Pulmonary artery endothelial cell (primary cell): ENCODE data around the gene TNXB. TPM values are rescaled to one million over a fixed set of nuclear protein-coding genes. Genes with fewer than 3 reads are reported as not detected.
A peak's percentile ranks its signal among the peaks of the same experiment; 100 is the strongest.

Experiments used
- DNase-seq: peaks from one replicate; pipeline ENCODE4 v3.0.0-alpha.2; 2011; ENCODE audit warnings: low read depth, low spot score
- total RNA-seq: library from RNA; depleted of rRNA; stranded (reverse); fragments of >200 nt; gene quantifications from 2 replicates; pipeline ENCODE4 v1.2.3, GENCODE V29; 2014

TNXB gene, protein sequence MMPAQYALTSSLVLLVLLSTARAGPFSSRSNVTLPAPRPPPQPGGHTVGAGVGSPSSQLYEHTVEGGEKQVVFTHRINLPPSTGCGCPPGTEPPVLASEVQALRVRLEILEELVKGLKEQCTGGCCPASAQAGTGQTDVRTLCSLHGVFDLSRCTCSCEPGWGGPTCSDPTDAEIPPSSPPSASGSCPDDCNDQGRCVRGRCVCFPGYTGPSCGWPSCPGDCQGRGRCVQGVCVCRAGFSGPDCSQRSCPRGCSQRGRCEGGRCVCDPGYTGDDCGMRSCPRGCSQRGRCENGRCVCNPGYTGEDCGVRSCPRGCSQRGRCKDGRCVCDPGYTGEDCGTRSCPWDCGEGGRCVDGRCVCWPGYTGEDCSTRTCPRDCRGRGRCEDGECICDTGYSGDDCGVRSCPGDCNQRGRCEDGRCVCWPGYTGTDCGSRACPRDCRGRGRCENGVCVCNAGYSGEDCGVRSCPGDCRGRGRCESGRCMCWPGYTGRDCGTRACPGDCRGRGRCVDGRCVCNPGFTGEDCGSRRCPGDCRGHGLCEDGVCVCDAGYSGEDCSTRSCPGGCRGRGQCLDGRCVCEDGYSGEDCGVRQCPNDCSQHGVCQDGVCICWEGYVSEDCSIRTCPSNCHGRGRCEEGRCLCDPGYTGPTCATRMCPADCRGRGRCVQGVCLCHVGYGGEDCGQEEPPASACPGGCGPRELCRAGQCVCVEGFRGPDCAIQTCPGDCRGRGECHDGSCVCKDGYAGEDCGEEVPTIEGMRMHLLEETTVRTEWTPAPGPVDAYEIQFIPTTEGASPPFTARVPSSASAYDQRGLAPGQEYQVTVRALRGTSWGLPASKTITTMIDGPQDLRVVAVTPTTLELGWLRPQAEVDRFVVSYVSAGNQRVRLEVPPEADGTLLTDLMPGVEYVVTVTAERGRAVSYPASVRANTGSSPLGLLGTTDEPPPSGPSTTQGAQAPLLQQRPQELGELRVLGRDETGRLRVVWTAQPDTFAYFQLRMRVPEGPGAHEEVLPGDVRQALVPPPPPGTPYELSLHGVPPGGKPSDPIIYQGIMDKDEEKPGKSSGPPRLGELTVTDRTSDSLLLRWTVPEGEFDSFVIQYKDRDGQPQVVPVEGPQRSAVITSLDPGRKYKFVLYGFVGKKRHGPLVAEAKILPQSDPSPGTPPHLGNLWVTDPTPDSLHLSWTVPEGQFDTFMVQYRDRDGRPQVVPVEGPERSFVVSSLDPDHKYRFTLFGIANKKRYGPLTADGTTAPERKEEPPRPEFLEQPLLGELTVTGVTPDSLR (N-terminal part only)
- 0.21 and 0.73 TPM in 2 replicates for total RNA-seq

DNA sequence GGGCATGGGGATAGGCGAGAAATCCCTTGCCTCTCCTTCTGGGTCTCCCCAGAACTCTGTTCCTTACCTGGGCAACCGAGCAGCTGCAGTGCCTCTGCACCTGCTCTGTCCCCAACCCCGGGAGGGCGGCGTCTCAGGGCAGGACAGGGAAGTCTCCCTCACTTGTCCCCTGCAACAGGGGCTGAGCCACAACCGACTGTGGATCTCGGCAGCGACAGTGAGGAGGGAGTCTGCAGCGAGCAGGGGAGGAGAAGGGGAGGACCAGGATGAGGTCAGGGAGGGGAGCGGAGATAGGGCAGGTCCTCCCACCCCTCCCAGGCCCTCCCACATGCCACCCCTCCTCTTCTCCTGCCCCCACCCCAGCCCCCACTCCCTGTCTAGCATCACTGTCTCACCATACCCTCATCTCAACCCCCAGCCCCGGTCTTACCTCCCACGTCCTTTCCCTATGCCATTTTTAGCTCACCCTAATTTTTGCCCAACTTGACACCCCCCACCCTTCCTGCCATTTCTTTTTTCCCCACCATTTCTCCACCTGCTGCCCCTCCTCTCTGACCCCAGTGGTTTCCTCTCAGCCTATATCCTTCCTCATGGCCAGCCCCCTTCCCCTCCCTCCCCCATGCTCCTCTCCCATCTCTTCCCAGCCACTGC lies at the start of gene TNXB:
Gene TNXB (minus strand): TSS at position 225 of the 651 bp plus-strand sequence. CDS start 11,140 bp downstream, outside the sequence.
- no peak for DNase-seq

DNA sequence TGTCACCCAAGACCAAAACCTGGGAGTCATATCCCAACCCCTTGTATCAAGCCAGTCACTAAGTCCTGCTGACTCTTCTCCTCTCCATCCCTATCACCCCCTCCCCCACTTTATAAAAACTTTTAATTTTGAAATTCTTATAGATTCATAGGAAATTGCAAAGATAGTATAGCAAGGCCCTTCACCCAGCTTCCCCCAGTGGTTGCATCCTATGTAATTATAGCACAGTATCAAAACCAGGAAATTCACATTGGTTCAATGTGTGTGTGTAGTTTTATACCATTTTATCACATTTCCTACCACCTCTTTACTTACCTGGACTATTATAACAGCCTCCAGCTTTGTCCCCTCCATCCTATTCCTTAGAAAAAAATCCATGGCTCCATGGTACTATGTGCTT lies 48.9 kb upstream of the TNXB start:
- DNase-seq = no peak

DNA sequence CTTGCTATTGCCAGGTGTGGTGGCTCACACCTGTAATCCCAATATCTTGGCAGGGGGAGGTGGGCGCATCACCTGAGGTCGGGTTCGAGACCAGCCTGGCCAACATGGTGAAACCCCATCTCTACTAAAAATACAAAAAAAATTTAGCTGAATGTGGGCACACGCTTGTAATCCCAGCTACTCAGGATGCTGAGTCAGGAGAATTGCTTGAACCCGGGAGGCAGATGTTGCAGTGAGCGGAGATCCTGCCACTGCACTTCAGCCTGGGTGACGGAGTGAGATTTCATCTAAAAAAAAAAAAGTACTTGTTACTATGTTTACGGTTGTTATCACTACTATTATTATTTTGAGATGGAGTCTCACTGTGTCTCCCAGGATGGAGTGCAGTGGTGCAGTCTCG lies 47.8 kb upstream of the TNXB start:
- DNase-seq = no peak

DNA sequence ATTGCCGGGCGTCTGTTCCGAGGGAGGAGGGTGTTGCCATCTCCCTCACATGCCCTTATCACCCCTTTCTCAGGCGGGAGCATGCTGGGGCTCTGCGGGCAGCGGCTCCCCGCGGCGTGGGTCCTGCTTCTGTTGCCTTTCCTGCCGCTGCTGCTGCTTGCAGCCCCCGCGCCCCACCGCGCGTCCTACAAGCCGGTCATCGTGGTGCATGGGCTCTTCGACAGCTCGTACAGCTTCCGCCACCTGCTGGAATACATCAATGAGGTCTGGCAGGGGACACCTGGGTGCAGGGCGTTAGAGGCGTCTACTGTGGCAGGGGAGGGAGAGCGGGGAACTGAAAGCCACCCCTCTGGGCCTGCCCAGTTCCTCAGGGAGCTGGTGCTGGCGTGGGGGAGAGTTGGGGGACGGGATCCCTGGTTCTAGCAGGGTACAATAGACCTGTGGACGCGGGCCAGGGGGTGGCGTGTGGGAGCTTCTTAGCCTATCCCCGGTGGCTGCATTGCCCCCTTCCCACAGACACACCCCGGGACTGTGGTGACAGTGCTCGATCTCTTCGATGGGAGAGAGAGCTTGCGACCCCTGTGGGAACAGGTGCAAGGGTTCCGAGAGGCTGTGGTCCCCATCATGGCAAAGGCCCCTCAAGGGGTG lies 45.5 kb upstream of the TNXB start:
- no peak for DNase-seq

DNA sequence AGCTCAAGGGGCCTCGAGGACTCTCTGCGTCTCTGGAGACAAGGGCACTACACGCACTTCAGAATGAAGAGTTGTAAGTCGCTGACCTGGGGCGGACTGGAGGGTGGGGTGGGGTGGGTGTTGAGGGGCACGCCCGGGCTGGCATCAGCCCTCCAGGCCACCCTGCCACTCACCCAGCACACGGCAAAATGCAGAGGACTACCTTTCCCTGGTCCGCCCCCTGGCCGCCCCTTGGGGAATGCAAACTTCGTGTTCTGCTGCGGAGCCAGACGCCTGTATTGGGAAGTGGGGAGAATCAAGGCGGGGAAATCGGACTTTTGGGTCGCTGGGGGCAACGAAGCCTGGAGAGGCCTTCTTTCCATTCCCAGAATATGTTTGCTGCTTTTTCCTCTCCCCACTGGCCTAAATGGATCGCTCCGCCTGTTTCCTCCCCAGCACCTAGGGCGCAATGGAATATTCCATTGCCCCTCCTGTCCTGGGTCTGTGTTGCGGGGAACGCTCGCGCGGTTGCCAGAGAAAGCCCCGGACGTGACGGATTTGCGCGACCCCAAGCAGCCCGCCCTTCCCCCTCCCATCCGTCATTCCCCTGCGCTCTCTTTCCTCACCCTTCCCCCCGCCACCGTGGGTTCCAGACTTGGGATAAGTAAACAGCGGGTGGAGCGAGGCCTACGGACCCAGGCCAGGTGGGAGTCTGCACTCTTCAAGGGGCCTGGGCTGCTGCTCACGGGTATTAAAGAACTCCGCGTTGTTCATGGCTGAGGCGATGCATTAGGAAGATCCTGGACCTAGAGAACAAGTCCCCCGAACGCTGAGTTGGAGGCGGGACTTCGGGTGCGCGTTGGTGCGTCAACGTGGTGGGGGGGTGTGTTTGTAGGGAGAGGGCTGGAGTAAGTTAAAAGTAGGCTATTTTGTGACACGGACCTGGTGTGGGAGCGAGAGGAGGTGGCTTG lies 44.7 kb upstream of the TNXB start, which contains the start of gene PPT2:
Gene PPT2 (plus strand): TSS at position 578 of the 950 bp plus-strand sequence. CDS start 454 bp downstream, outside the sequence.
- peak; percentile 78 for DNase-seq

DNA sequence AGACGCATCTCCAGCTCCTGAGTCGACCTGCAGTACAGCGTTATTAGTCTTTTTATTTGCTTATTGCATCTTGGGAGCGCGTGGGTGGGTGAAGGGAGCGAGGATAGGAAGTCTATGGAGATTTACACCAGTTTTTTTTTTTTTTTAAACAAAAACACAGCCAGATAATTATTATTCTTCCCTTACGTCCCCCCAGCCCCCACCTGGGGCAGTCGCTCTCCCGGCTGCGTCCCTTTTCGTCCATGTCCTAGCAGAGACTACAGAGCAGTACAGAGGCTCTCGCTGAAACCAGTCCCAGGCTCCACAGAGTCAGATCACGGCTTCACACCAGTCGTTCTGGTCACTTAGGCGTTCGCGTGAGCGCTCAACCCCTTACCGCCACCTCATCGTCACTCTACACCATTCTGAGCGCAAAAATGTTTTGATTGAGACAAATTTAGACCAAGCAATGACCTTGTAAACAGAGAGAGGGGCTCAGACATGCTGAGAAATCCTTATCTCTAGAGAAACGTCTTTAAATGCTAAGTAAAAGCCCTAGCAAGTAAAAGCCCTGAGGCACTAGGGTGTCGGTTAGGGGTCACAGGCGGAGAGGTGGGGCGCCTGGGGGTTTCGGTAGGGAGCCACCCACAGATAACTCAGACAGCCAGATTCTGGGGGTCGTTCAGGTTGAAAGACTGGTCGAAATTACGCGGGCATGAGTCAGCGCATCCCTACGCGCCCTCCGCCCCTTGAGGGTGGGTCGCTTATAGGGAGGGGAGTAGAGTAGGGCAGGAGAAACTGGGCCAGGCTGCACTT lies 43.8 kb upstream of the TNXB start:
- no peak for DNase-seq

DNA sequence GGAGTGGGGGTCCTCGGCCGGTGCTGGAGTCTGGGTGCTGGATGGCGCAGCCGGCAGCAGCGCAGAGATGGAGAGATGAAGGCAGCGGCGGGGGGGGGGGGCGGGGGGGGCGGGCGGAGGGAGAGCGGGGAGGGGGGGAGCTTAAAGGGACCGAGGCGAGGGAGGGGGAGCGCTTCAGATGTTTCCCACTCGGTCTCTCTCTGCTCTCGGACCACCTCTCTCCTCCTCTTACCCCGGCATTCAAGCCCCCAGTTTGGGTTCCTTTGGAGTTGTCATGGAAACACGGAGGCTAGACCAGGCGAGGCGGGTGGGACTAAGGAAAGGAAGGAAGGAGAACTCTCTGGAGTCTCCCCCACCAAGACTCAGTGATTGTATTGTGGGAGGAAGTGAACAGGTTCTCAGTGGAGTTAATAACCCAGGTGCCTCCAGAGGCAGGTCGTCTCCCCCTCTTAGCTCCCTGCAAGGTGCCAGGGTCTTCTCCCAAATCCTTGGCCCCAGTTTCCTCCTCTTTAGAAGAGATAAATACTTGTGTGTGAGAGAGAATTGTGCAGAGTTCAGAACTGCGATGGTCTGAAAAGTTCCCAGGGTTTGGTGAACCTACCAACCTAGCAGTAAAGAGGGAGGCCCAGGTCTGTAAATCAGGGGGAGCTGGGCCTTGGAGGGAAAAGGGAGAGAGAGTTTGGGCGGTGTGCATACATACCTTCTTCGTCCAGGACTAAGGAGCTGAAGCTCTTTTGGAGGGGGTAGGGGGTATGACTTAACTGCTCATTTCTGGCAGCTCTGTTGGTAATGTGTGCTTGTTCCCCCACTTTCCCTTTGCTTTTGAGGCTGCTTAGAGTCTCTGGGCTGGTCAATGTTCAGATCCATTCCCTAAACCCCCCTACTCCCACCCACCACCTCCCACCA lies 43.0 kb upstream of the TNXB start, which contains the start of gene PRRT1:
Gene PRRT1 (minus strand): TSS at position 77 of the 906 bp plus-strand sequence. CDS start 112 bp downstream, outside the sequence.
- no peak for DNase-seq

DNA sequence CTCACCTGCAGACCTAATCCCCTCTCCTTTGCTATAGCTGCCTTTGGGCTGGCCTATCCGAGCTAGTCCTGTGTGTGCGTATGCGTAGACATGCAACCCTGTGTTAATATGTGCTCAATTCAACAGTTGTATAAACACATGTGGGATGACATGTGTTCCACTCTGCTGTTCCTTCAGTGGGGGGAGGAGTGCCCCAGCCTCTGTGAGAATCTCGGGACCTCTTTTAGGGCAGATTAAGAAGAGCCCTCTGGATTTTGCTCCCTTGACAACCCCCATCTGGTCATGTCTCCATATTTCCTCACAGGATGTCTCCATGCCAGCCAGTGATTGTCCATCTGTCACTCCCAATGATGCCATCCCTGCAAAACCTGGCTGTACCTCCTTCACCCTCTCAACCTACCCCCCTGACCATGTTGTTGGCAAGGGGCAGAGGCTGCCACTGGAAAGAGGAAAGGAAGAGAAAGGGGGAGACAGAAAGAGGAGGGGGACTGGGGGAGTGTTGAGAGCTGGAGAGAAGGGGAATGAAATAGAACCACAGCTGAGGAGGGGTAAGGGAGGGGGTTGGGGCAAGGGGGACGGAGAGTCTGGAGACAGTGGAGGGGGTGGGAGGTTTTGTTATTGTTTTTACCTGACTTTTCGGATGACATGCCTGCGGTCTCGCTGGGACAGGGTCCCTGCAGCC lies 42.2 kb upstream of the TNXB start:
- DNase-seq = no peak

DNA sequence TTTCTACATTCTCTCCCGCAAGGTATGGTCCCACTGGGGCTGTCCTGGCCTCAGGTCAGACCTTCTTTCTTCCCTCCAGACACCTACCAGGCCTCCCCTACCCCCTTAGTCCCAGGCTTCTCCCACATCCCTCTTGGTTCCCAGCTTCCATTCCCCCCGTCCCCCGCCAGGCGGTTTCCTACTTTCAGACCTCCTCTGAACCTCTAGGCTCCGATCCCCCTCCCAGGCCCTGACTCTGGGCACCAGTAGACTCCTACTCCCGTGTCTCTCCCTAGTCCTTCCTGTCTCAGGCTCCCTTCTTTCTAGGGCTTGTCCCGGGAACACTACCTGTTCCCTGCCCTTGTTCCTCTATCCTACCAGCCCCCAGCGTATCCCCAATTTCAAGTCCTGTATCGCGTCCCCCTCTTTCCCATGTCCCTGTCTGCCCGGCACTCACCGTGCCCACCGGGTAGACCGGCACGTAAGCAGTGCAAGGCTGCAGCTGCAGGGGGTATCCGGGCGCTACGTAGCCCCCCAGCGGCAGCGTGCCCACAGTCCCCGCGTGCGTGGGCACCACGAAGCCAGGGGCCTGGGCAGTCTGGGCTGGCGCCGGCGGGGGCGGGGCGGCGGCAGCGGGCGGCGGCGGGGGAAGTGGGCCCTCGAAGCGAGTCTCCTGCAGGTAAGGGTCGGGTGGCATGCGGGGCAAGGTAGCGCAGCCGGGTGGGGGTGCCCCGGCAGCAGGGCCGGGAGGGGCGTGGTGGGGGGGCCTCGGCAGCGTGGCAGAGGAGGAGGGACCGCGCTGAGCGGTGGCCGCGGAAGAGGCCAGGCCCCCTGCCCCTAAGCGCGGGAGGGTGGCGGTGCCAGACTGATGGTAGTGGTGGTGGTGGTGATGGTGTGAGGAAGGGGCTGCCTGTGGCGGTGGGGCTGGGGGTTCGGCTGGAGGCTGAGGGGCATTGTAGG lies 41.1 kb upstream of the TNXB start:
- DNase-seq = no peak

DNA sequence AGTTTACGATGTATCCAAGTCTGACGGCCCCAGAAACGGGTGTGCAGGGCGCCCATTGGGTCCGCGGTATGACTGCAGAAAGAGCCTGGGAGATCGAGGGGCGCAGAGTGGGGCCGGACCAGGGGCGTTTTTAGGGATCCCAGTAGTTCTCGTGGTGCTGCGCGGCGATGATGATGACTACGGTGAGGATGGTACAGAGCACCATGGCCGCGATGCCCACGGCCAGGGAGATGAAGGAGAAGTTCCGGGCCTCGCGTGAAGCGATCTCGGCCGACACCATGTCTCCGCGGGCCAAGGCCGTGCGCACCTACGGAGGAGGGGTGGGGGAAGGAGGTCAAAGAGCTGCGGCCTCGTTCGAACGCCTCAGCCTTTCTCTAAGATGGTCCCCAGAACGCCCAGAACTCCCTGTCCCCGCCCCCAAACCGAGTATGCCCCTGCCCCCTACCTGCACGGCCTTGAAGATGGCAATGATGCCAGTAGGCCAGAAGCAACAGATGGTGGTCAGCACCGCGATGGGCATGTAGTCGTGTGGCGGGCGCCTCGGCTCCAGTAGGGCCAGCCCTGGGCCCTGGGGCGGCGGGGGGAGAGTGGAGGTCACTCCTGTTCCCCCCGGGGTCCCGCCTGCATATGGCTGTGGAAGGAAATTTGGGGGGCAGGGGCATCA lies 40.1 kb upstream of the TNXB start:
- DNase-seq = no peak

DNA sequence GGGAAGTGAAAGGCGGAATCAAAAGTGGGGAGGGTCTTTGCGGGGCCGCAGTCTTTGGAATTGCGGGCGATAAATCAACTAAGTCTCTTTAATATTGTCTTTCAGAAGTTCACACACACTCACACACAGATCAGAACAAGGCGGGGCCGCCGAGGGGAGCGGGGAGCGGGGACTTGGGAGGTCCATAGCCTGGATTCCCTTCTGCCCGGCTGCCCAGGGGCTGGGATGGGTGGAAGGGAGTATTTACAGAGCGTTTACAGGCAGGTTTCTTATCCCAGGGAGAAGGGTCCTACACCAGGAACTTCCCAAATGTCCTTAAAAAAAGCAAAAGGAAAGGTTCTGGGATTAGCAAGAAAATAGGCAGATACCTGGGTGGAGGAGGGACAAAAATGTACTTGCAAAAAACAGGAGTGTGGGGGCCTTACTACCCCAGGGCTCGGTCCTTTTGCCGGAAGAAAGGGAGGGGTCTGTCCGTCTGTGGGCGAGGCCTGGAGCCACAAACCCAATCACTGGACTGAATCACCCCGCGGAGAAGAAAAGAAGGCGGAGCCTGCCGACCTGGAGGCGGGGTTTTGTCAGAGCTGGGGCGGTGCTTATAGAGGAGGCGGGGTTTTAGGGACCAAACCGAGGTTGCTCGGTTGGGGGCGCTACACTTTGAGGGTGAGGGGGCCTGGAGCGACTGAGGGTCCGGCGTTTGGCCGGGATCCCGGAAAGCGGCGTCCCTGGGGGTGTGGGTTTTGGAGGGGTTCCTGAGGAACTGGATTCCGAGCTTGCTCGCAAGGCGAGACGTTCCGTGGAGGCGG lies 39.4 kb upstream of the TNXB start:
- no peak for DNase-seq

DNA sequence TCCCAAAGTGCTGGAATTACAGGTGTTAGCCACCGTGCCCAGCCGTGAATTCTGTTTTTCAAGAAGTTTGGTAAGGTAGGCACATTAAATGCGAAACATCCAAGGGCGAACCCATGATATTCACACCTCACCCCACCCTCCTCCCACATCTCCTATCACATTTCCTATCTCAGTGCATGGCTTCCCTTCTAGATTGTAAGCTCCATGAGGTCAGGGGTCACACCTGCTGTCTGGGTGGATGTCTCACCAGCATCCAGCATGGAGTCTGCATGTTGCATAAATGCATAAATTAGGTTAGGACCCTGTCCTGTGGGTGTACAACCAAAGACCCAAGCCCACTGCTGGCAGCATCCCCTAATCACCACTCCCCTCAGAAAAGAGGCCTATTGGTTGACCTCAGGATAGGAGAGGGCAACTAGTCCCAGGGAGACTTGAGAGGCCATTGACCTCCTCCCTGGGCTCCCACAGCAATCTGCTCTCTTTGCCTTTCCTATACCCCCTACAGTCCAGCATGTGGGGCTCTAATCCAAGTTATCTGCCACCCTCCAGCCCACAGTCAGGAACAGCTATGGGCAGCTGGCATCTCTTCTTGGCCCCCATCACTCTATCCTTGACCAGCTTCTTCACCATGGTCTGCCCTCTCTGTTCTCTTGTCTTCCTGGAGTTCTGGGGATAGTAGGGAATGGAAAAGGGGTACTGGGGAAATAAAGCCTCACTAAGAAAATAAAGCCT lies 38.4 kb upstream of the TNXB start:
- no peak for DNase-seq

DNA sequence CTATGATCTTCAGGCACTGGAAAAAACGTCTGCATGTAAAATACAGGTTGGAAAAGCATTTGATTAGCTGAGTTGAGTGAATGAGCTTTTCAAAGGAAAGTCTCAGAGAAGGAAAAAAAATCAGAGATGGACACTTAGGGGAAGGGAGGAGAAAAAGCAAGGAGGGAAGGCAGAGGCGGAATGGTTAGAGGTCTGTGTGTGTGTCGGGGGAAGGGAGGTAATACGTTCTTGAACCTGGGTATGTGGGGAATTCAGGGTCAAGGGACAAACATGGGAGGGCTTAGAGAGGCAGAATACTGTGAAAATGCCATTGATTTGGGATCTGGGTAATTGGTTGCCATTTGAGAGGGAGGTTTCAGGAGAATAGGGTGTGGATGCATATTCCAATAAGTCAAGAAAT lies 37.5 kb upstream of the TNXB start:
- no peak for DNase-seq
